ENCODE data around the gene GCNT2.

DNA sequence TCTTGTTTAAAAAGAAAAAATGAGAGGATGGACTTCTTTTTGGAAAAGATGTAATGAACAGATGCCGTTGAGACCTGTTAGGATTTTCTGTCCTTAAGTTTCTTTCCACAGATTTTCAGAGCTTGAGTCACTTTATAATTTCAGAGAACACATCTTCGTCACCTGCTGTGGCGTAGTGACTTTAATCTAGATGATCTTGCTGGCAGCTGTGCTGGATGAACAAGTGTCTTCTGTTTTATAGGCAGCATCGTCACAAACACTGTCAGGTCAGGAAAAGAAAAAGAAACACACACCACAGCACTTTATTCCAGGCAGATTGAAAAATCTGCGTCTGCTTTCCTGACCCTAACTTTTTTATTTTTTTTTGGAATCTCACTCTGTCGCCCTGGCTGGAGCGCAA lies 35.7 kb upstream of the GCNT2 start:
- TF ChIP-seq, protein P1, sequence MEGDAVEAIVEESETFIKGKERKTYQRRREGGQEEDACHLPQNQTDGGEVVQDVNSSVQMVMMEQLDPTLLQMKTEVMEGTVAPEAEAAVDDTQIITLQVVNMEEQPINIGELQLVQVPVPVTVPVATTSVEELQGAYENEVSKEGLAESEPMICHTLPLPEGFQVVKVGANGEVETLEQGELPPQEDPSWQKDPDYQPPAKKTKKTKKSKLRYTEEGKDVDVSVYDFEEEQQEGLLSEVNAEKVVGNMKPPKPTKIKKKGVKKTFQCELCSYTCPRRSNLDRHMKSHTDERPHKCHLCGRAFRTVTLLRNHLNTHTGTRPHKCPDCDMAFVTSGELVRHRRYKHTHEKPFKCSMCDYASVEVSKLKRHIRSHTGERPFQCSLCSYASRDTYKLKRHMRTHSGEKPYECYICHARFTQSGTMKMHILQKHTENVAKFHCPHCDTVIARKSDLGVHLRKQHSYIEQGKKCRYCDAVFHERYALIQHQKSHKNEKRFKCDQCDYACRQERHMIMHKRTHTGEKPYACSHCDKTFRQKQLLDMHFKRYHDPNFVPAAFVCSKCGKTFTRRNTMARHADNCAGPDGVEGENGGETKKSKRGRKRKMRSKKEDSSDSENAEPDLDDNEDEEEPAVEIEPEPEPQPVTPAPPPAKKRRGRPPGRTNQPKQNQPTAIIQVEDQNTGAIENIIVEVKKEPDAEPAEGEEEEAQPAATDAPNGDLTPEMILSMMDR (conservative IDR thresholded peaks at IDR 0.05 in 1 of 2, IDR thresholded peaks at IDR 0.05 in 1 of 2; ENCODE audit: extremely low read depth in 1 of 2, insufficient read depth in 1 of 2, low read depth in 1 of 2, low read length in 2 of 2) = no peak
- TF ChIP-seq EZH2 (IDR thresholded peaks at IDR 0.05; ENCODE audit: borderline replicate concordance, low read length) = no peak

All from mammary epithelial cell (primary cell).